Pulmonary artery endothelial cell (primary cell): Measurements from ENCODE around the gene MRM2. TPM values are rescaled to one million over a fixed set of nuclear protein-coding genes. Genes with fewer than 3 reads are reported as not detected.
A peak's percentile ranks its signal among the peaks of the same experiment; 100 is the strongest.

Experiments
- DNase-seq: peaks from one replicate; pipeline ENCODE4 v3.0.0-alpha.2; 2011; ENCODE audit warnings: low read depth, low spot score
- total RNA-seq: library from RNA; depleted of rRNA; stranded (reverse); fragments of >200 nt; gene quantifications from 2 replicates; pipeline ENCODE4 v1.2.3, GENCODE V29; 2014

The MRM2 gene
- total RNA-seq, 1 donor from 2014 or later = 17.8 TPM

GRCh38 chr7:2266911-2267310 is 24.9 kb upstream of the MRM2 start:
- DNase-seq = no peak

GRCh38 chr7:2264158-2264557 is 22.2 kb upstream of the MRM2 start:
- DNase-seq = no peak

- DNase-seq = no peak
Measured at GRCh38 chr7:2263176-2263575, 21.2 kb upstream of the MRM2 start.

- DNase-seq = no peak
Measured at GRCh38 chr7:2261611-2262010, 19.6 kb upstream of the MRM2 start.

GRCh38 chr7:2260820-2261219 is 18.8 kb upstream of the MRM2 start:
- DNase-seq = no peak

- DNase-seq = no peak
Measured at GRCh38 chr7:2259480-2259879, 17.5 kb upstream of the MRM2 start.

- no peak for DNase-seq
Measured at GRCh38 chr7:2258661-2259365, 16.8 kb upstream of the MRM2 start.

- DNase-seq = no peak
Measured at GRCh38 chr7:2257651-2258050, 15.6 kb upstream of the MRM2 start.

GRCh38 chr7:2257046-2257551 is 15.1 kb upstream of the MRM2 start:
- DNase-seq = no peak

- DNase-seq = no peak
Measured at GRCh38 chr7:2256306-2257045, 14.5 kb upstream of the MRM2 start.

- no peak for DNase-seq
Measured at GRCh38 chr7:2255145-2256139, 13.4 kb upstream of the MRM2 start.

- DNase-seq = no peak
Measured at GRCh38 chr7:2254429-2255144, 12.6 kb upstream of the MRM2 start.

- DNase-seq = no peak
Measured at GRCh38 chr7:2253525-2254244, 11.7 kb upstream of the MRM2 start.

GRCh38 chr7:2253021-2253420 is 11.0 kb upstream of the MRM2 start:
- no peak for DNase-seq

- DNase-seq = no peak
Measured at GRCh38 chr7:2251841-2252771, 10.1 kb upstream of the MRM2 start.

- no peak for DNase-seq
Measured at GRCh38 chr7:2251381-2251780, 9.4 kb upstream of the MRM2 start.

- DNase-seq = no peak
Measured at GRCh38 chr7:2249744-2250323, 7.8 kb upstream of the MRM2 start.

GRCh38 chr7:2248984-2249694 is 7.1 kb upstream of the MRM2 start:
- DNase-seq = peak; percentile 60
